ENCODE results near the gene BCKDHA.

GRCh38 chr19:41398598-41398997 lies 980 bp downstream of the BCKDHA start:
- TF ChIP-seq CTCF (IDR thresholded peaks at IDR 0.05; ENCODE audit: poor library complexity), result no peak
- TF ChIP-seq EZH2 (IDR thresholded peaks at IDR 0.05; ENCODE audit: borderline replicate concordance), result no peak

Data from hepatocyte (in vitro differentiated cells).